Caco-2 (cell line): ENCODE data around the gene NLGN2. TPM values are rescaled to one million over a fixed set of nuclear protein-coding genes. Genes with fewer than 3 reads are reported as not detected.
A peak's percentile ranks its signal among the peaks of the same experiment; 100 is the strongest.

ENCODE experiments used
- BruUV-seq: library from RNA; stranded (reverse); fragments of 400-500 nt; replicated peaks from 2 replicates; lab custom pipeline; 2021; lab: Mats Ljungman, UMichigan
- CTCF ChIA-PET: fragments of 300-600 bp; sonication (Branson Sonifier 250); formaldehyde crosslinking; loops from one replicate; lab custom pipeline; 2022; ENCODE audit warnings: antibody characterized with exemption; lab: Charles Lee
- POLR2A ChIA-PET: fragments of 300-600 bp; sonication (Branson Sonifier 250); formaldehyde crosslinking; loops from one replicate; lab custom pipeline; 2022; ENCODE audit warnings: antibody characterized with exemption; lab: Charles Lee
- DNase-seq, 2 experiments: peaks; one replicate each; pipeline versions ENCODE4 v3.0.0 to v3.0.0-alpha.2; 2020 to 2022
- H3K27me3 ChIP-seq: replicated peaks from 2 replicates; pipeline ENCODE4 v1.6.0; 2011; ENCODE audit warnings: low read length; ENCODE audit not compliant: control insufficient read depth, insufficient read depth
- H3K36me3 ChIP-seq: 2 replicates; pipeline ENCODE4 v1.5.1; 2011; ENCODE audit warnings: low read length; ENCODE audit not compliant: control insufficient read depth, insufficient read depth
- H3K4me1 ChIP-seq: fragments of 250-450 bp; sonication (Bioruptor Pico); 2 replicates; pipeline ENCODE4 v1.5.1; 2020; ENCODE audit warnings: mild to moderate bottlenecking
- H3K4me3 ChIP-seq: 2 replicates; pipeline ENCODE4 v1.5.1; 2011; ENCODE audit warnings: low read depth, mild to moderate bottlenecking, control low read depth, low read length
- H3K9me3 ChIP-seq: fragments of 250-450 bp; sonication (Bioruptor Pico); 2 replicates; pipeline ENCODE4 v1.5.1; 2020; ENCODE audit warnings: mild to moderate bottlenecking, moderate library complexity
- H3K27ac Mint-ChIP-seq: one replicate; pipeline ENCODE4 v1.8.0; 2022; ENCODE audit warnings: mixed read lengths; ENCODE audit not compliant: unreplicated experiment
- H3K27me3 Mint-ChIP-seq: one replicate; pipeline ENCODE4 v1.8.0; 2022; ENCODE audit warnings: mixed read lengths; ENCODE audit not compliant: insufficient read depth, unreplicated experiment
- H3K36me3 Mint-ChIP-seq: one replicate; pipeline ENCODE4 v1.8.0; 2022; ENCODE audit warnings: mild to moderate bottlenecking, mixed read lengths; ENCODE audit not compliant: insufficient read depth, unreplicated experiment
- H3K4me1 Mint-ChIP-seq: one replicate; pipeline ENCODE4 v1.8.0; 2022; ENCODE audit warnings: low read depth, mixed read lengths; ENCODE audit not compliant: unreplicated experiment
- H3K4me3 Mint-ChIP-seq: one replicate; pipeline ENCODE4 v1.8.0; 2022; ENCODE audit warnings: mild to moderate bottlenecking, moderate library complexity, mixed read lengths; ENCODE audit not compliant: unreplicated experiment
- H3K9me3 Mint-ChIP-seq: one replicate; pipeline ENCODE4 v1.8.0; 2022; ENCODE audit warnings: mixed read lengths; ENCODE audit not compliant: unreplicated experiment
- intact Hi-C: fragments of 100-400 bp; cut with micrococcal nuclease; formaldehyde crosslinking; loops from one replicate; pipeline ENCODE4 v1.10.0; 2022; ENCODE audit not compliant: unreplicated experiment
- total RNA-seq: library from RNA; stranded (reverse); gene quantifications from 2 replicates; pipeline ENCODE4 v1.2.3, GENCODE V29; 2022
- TF ChIP-seq, protein P1 (sequence below), 2 experiments: fragments of 200-600 bp in 1 of 2; IDR thresholded peaks; 1 replicate in 1 of 2; 2 replicates in 1 of 2; pipeline versions ENCODE4 v1.5.1 to v1.8.0; 2011 to 2022; ENCODE audit warnings: antibody characterized with exemption in 1 of 2, control low read depth in 1 of 2, inconsistent platforms in 1 of 2, low read depth in 1 of 2, low read length in 1 of 2, mild to moderate bottlenecking in 1 of 2, moderate library complexity in 1 of 2; ENCODE audit not compliant: insufficient read depth in 1 of 2, severe bottlenecking in 1 of 2, unreplicated experiment in 1 of 2

NLGN2 gene
- total RNA-seq, 1 experiment from 2014 or later: 12.6 TPM

DNA sequence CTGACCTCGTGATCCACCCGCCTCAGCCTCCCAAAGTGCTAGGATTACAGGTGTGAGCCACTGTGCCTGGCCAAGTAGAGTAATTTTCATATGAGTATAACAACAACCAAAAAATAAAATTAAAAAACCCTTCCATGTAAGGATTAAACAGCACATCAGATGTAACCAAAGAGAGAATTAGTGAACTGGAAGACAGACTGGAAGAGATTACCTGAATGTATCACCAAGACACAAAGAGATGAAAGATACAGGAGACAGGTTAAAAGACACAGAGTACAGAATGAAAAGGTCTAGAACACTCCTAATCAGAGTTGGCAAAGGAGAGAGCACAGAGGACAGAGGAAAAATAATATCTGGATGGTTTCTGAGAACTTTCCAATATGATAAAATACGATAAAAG lies 28.5 kb upstream of the NLGN2 start:
- ChIA-PET CTCF (no interaction called here), POLR2A (no interaction called here)
- intact Hi-C loops: no loop called here
- Mint-ChIP-seq H3K27me3 (no peaks in the 10 kb centered on the region), H3K4me1 (peaks cover 7% of the 10 kb centered on the region), H3K4me3 (peak overlapping the region; percentile 12), H3K9me3 (no peaks in the 10 kb centered on the region), H3K36me3 (peaks cover 5% of the 10 kb centered on the region), H3K27ac (no peak overlapping the region)
- TF ChIP-seq, protein P1, sequence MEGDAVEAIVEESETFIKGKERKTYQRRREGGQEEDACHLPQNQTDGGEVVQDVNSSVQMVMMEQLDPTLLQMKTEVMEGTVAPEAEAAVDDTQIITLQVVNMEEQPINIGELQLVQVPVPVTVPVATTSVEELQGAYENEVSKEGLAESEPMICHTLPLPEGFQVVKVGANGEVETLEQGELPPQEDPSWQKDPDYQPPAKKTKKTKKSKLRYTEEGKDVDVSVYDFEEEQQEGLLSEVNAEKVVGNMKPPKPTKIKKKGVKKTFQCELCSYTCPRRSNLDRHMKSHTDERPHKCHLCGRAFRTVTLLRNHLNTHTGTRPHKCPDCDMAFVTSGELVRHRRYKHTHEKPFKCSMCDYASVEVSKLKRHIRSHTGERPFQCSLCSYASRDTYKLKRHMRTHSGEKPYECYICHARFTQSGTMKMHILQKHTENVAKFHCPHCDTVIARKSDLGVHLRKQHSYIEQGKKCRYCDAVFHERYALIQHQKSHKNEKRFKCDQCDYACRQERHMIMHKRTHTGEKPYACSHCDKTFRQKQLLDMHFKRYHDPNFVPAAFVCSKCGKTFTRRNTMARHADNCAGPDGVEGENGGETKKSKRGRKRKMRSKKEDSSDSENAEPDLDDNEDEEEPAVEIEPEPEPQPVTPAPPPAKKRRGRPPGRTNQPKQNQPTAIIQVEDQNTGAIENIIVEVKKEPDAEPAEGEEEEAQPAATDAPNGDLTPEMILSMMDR (IDR thresholded peaks at IDR 0.05; ENCODE audit: insufficient read depth in 1 of 2, low read depth in 1 of 2, low read length in 1 of 2, severe bottlenecking in 1 of 2, unreplicated experiment in 1 of 2): no peak
- Histone ChIP-seq H3K9me3 (no peaks in the 10 kb centered on the region), H3K36me3 (no peaks in the 10 kb centered on the region), H3K4me3 (no peak overlapping the region), H3K4me1 (no peaks in the 10 kb centered on the region), H3K27me3 (no peaks in the 10 kb centered on the region)
- DNase-seq: no peak
- no TSS peak for BruUV-seq

DNA sequence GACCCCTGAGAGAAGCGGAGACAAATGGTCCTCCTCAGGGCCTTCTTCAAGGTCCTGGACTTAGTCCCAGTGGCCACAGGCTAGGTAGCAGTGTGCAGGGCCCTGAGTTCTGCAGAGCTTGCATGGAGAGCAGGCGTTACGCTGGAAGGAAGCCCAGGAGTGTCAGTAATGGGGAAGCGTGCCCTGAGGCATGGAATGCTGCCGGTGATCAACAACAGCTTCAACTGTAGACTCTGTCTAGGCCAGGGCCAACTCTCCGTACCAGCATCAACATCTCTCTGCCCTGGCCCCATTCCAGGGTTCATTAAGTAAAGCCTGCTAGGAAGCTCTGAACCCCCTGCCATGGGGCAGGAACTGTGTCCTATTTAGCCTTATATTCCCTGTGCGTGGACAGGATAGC lies 27.3 kb upstream of the NLGN2 start:
- DNase-seq: peak in 1 of 2 experiments; percentile 13
- peaks cover 7% of the 10 kb centered on the region for H3K4me1 Mint-ChIP-seq
- H3K4me3 ChIP-seq: peak overlapping the region; percentile 55
- H3K4me1 ChIP-seq: no peaks in the 10 kb centered on the region
- no peaks in the 10 kb centered on the region for H3K9me3 ChIP-seq
- no peaks in the 10 kb centered on the region for H3K27me3 ChIP-seq
- H3K27me3 Mint-ChIP-seq: no peaks in the 10 kb centered on the region
- TF ChIP-seq, protein P1 (IDR thresholded peaks at IDR 0.05; ENCODE audit: insufficient read depth in 1 of 2, low read depth in 1 of 2, low read length in 1 of 2, severe bottlenecking in 1 of 2, unreplicated experiment in 1 of 2): no peak
- POLR2A ChIA-PET: interaction anchor here (0.6 to 1.3 kb wide), 2 partner anchors 23 to 130 kb away, joined by 4 to 11 read pairs; partner anchors contain the start of gene TMEM256
- H3K9me3 Mint-ChIP-seq: no peaks in the 10 kb centered on the region
- intact Hi-C loops: loop anchor here (1.0 kb wide), 1 partner anchor 24 kb away; the partner anchor contains the start of gene TMEM256
- H3K36me3 ChIP-seq: no peaks in the 10 kb centered on the region
- CTCF ChIA-PET: interaction anchor here (1.7 kb wide), 1 partner anchor 24 kb away, joined by 7 read pairs; the partner anchor contains the start of gene TMEM256
- peaks cover 5% of the 10 kb centered on the region for H3K36me3 Mint-ChIP-seq
- no TSS peak for BruUV-seq
- peak overlapping the region; percentile 80 for H3K4me3 Mint-ChIP-seq
- peak overlapping the region; percentile 2 for H3K27ac Mint-ChIP-seq

DNA sequence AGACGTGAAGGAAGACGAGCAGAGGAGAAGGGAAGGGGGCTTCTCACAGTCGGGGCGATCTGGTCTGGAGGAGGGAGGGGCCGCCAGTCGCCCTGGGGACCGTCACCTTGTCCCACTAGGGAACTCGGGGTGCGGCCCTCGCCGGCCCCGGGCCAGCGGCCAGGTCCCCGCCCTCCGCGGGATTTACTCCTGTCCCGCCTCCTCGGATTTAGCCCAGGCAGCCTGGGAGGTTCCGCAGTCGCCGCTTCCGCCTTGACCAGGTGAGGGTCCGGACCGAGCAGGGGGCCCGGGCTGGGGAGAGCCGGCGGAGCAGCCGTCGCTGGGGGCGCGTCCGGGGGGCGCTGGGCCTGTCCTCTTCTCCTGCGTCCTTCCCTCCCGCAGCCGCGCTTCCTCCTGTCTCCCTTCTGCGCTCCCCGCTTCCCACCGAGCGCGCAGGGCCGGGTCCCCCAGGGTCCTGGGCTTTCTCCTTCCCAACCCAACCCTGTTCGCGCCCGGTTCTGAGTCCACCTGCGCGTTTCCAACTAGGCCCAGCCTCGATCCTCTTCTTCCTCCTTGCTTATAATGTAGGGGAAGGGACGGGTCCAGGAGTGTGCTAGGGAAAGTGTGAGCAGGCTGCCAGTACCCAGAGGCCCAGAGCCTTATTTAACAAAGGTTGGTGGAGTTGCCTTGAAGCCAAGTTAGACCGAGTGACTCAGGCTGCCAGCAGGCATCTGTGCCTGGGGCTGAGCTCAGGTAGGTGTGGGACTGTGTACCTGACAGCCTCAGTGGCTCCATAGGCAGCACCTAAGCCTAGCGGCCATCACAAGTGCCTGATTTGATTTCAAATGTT lies 26.6 kb upstream of the NLGN2 start, which contains the start of gene TNK1:
TSS of gene TNK1 (plus strand) at position 235 of the 829 bp plus-strand sequence. CDS start 1,838 bp downstream, outside the sequence.
- Histone ChIP-seq H3K4me1 (no peaks in the 10 kb centered on the region), H3K27me3 (no peaks in the 10 kb centered on the region), H3K9me3 (no peaks in the 10 kb centered on the region), H3K4me3 (peak within 1 kb of the TSS; percentile 55), H3K36me3 (no peaks in the 10 kb centered on the region)
- peak within 1 kb of the TSS; percentile 80 for H3K4me3 Mint-ChIP-seq
- H3K9me3 Mint-ChIP-seq: no peaks in the 10 kb centered on the region
- TF ChIP-seq, protein P1 (IDR thresholded peaks at IDR 0.05; ENCODE audit: insufficient read depth in 1 of 2, low read depth in 1 of 2, low read length in 1 of 2, severe bottlenecking in 1 of 2, unreplicated experiment in 1 of 2): no peak
- peak; percentile 44 to 54 for DNase-seq
- H3K4me1 Mint-ChIP-seq: peaks cover 7% of the 10 kb centered on the region
- no peaks in the 10 kb centered on the region for H3K27me3 Mint-ChIP-seq
- ChIA-PET POLR2A (interaction anchor here (1.3 kb wide), 1 partner anchor 22 kb away, joined by 11 read pairs; the partner anchor contains the start of gene TMEM256), CTCF (interaction anchor here (1.7 kb wide), 1 partner anchor 23 kb away, joined by 7 read pairs; the partner anchor contains the start of gene TMEM256)
- intact Hi-C loops: loop anchor here (1.0 kb wide), 1 partner anchor 23 kb away; the partner anchor contains the start of gene TMEM256
- H3K27ac Mint-ChIP-seq: peak within 1 kb of the TSS; percentile 2
- TSS peak; percentile 78 for BruUV-seq
- peaks cover 5% of the 10 kb centered on the region for H3K36me3 Mint-ChIP-seq
